NCI-H1105 treated with DMSO at 0.1 percent for 48 hours (cell line): Measurements from ENCODE around the gene CDH4.

ENCODE experiments used
- DNase-seq: peaks from one replicate; lab custom pipeline; 2025; lab: John Stamatoyannopoulos, UW

Gene CDH4

GRCh38 chr20:61882716-61883615 lies 630.9 kb downstream of the CDH4 start:
- DNase-seq = no peak

- no peak for DNase-seq
Observed at GRCh38 chr20:61883857-61884393, 631.9 kb downstream of the CDH4 start.

- no peak for DNase-seq
Observed at GRCh38 chr20:61884571-61885389, 632.7 kb downstream of the CDH4 start.

GRCh38 chr20:61885759-61886715 lies 634.0 kb downstream of the CDH4 start:
- no peak for DNase-seq

- DNase-seq = peak; percentile 42
Observed at GRCh38 chr20:61886721-61887595, 634.9 kb downstream of the CDH4 start.

- DNase-seq = no peak
Observed at GRCh38 chr20:61887596-61888093, 635.6 kb downstream of the CDH4 start.

- DNase-seq = no peak
Observed at GRCh38 chr20:61888101-61888865, 636.2 kb downstream of the CDH4 start.

- DNase-seq = no peak
Observed at GRCh38 chr20:61889659-61890058, 637.6 kb downstream of the CDH4 start.

GRCh38 chr20:61890210-61890609 lies 638.1 kb downstream of the CDH4 start:
- DNase-seq = no peak

- no peak for DNase-seq
Observed at GRCh38 chr20:61891476-61891875, 639.4 kb downstream of the CDH4 start.

- no peak for DNase-seq
Observed at GRCh38 chr20:61891916-61892649, 640.0 kb downstream of the CDH4 start.

GRCh38 chr20:61895016-61895415 lies 643.0 kb downstream of the CDH4 start:
- DNase-seq = no peak

GRCh38 chr20:61895686-61896057 lies 643.6 kb downstream of the CDH4 start:
- DNase-seq = no peak

- DNase-seq = peak; percentile 31
Observed at GRCh38 chr20:61896058-61896961, 644.2 kb downstream of the CDH4 start.

GRCh38 chr20:61897401-61898295 lies 645.6 kb downstream of the CDH4 start:
- DNase-seq = no peak

GRCh38 chr20:61898405-61898804 lies 646.3 kb downstream of the CDH4 start:
- DNase-seq = no peak
